Mesenchymal stem cell (in vitro differentiated cells and primary cell): Measurements from ENCODE around the gene RNF214.
A peak's percentile ranks its signal among the peaks of the same experiment; 100 is the strongest.

Experiments
- DNase-seq: peaks from one replicate; pipeline ENCODE4 v3.0.0-alpha.2; 2013
- H2AFZ ChIP-seq: one replicate; pipeline ENCODE4 v1.6.1; 2013; ENCODE audit warnings: low read depth, mild to moderate bottlenecking, control low read depth, inconsistent platforms, low read length, moderate library complexity
- H2AK5ac ChIP-seq: 2 replicates; pipeline ENCODE4 v1.6.1; 2013; ENCODE audit warnings: low read length, moderate library complexity, mild to moderate bottlenecking, inconsistent platforms; ENCODE audit not compliant: severe bottlenecking
- H2BK120ac ChIP-seq: one replicate; pipeline ENCODE4 v1.6.1; 2013; ENCODE audit warnings: low read depth, mild to moderate bottlenecking, inconsistent platforms, low read length, moderate library complexity
- H2BK12ac ChIP-seq, 2 experiments: one replicate each; pipeline ENCODE4 v1.6.1; 2013; ENCODE audit warnings: inconsistent platforms in 2 of 2, low read length in 2 of 2, mild to moderate bottlenecking in 2 of 2, moderate library complexity in 2 of 2, control low read depth in 1 of 2
- H2BK15ac ChIP-seq: one replicate; pipeline ENCODE4 v1.6.1; 2013; ENCODE audit warnings: mild to moderate bottlenecking, low read depth, inconsistent platforms; ENCODE audit not compliant: poor library complexity, severe bottlenecking
- H2BK5ac ChIP-seq: 2 replicates; pipeline ENCODE4 v1.6.1; 2013; ENCODE audit warnings: low read depth, mild to moderate bottlenecking, low read length, control low read depth, inconsistent platforms; ENCODE audit not compliant: poor library complexity, severe bottlenecking
- H3K14ac ChIP-seq, 2 experiments: one replicate each; pipeline ENCODE4 v1.6.1; 2013; ENCODE audit warnings: inconsistent platforms in 2 of 2, low read length in 2 of 2, control low read depth in 1 of 2, mild to moderate bottlenecking in 1 of 2, moderate library complexity in 1 of 2
- H3K18ac ChIP-seq, 2 experiments: one replicate each; pipeline ENCODE4 v1.6.1; 2013; ENCODE audit warnings: inconsistent platforms in 2 of 2, low read length in 2 of 2, control low read depth in 1 of 2, low read depth in 1 of 2, mild to moderate bottlenecking in 1 of 2
- H3K23ac ChIP-seq, 2 experiments: one replicate each; pipeline ENCODE4 v1.6.1; 2013; ENCODE audit warnings: inconsistent platforms in 2 of 2, low read length in 2 of 2, mild to moderate bottlenecking in 2 of 2, moderate library complexity in 2 of 2, control low read depth in 1 of 2
- H3K27ac ChIP-seq: 2 replicates; pipeline ENCODE4 v1.5.1; 2013; ENCODE audit warnings: mild to moderate bottlenecking, moderate library complexity, low read length, control low read depth, inconsistent platforms; ENCODE audit not compliant: poor library complexity, severe bottlenecking
- H3K27me3 ChIP-seq, 2 experiments: 2 replicates each; pipeline versions ENCODE4 v1.6.1 to v1.7.0; 2013; ENCODE audit warnings: low read length in 2 of 2, mild to moderate bottlenecking in 2 of 2, moderate library complexity in 2 of 2, control low read depth in 1 of 2, inconsistent platforms in 1 of 2; ENCODE audit not compliant: control insufficient read depth in 1 of 2, insufficient read depth in 1 of 2
- H3K36me3 ChIP-seq, 2 experiments: 2 replicates each; pipeline versions ENCODE4 v1.6.1 to v1.7.0; 2013; ENCODE audit warnings: low read length in 2 of 2, control low read depth in 1 of 2, inconsistent platforms in 1 of 2, low read depth in 1 of 2, mild to moderate bottlenecking in 1 of 2; ENCODE audit not compliant: insufficient read depth in 2 of 2, control insufficient read depth in 1 of 2
- H3K4ac ChIP-seq, 2 experiments: one replicate each; pipeline ENCODE4 v1.6.1; 2013; ENCODE audit warnings: inconsistent platforms in 2 of 2, low read length in 2 of 2, mild to moderate bottlenecking in 2 of 2, moderate library complexity in 2 of 2, control low read depth in 1 of 2, low read depth in 1 of 2
- H3K4me1 ChIP-seq: 2 replicates; pipeline ENCODE4 v1.6.1; 2013; ENCODE audit warnings: low read depth, low read length, control low read depth; ENCODE audit not compliant: control insufficient read depth, insufficient read depth
- H3K4me2 ChIP-seq: 2 replicates; pipeline ENCODE4 v1.6.1; 2013; ENCODE audit warnings: low read length, mild to moderate bottlenecking, inconsistent platforms; ENCODE audit not compliant: poor library complexity, severe bottlenecking
- H3K4me3 ChIP-seq, 2 experiments: 2 replicates each; pipeline versions ENCODE4 v1.5.1 to v1.7.0; 2013; ENCODE audit warnings: low read length in 2 of 2, mild to moderate bottlenecking in 2 of 2, control low read depth in 1 of 2, low read depth in 1 of 2; ENCODE audit not compliant: insufficient read depth in 1 of 2
- H3K79me1 ChIP-seq: replicated peaks from 2 replicates; pipeline ENCODE4 v1.6.1; 2013; ENCODE audit warnings: mild to moderate bottlenecking, control low read depth, low read length, inconsistent platforms; ENCODE audit not compliant: poor library complexity, severe bottlenecking
- H3K9ac ChIP-seq: 2 replicates; pipeline ENCODE4 v1.7.0; 2013; ENCODE audit warnings: mild to moderate bottlenecking, low read length, moderate library complexity
- H3K9me3 ChIP-seq: 2 replicates; pipeline ENCODE4 v1.7.0; 2013; ENCODE audit warnings: mild to moderate bottlenecking, low read length; ENCODE audit not compliant: control insufficient read depth
- H4K8ac ChIP-seq: one replicate; pipeline ENCODE4 v1.6.1; 2013; ENCODE audit warnings: inconsistent platforms, mild to moderate bottlenecking, low read length, moderate library complexity
- H4K91ac ChIP-seq: one replicate; pipeline ENCODE4 v1.6.1; 2013; ENCODE audit warnings: mild to moderate bottlenecking, low read length, inconsistent platforms
- WGBS: methylation state at CpG from one replicate; pipeline ENCODE4 v1.1.7; 2013; ENCODE audit warnings: mixed read lengths; 5-methylcytosine and 5-hydroxymethylcytosine counted together

Gene RNF214

GRCh38 chr11:117223741-117224689 lies 8.5 kb upstream of the RNF214 start:
- H2BK12ac ChIP-seq: no peak overlapping the region
- no peak overlapping the region for H3K4me2 ChIP-seq
- no peak overlapping the region for H3K23ac ChIP-seq
- H3K27me3 ChIP-seq: no peaks in the 10 kb centered on the region
- peaks cover 69 to 73% of the 10 kb centered on the region in 2 experiments for H3K36me3 ChIP-seq
- H3K4me1 ChIP-seq: peaks cover 5% of the 10 kb centered on the region
- H2BK15ac ChIP-seq: no peak overlapping the region
- H3K4ac ChIP-seq: no peak overlapping the region
- H3K9ac ChIP-seq: no peak overlapping the region
- 83% methylated on average over 15 of the region's 17 CpGs for WGBS
- H3K4me3 ChIP-seq: no peak overlapping the region
- no peak overlapping the region for H2AFZ ChIP-seq
- no peaks in the 10 kb centered on the region for H3K9me3 ChIP-seq
- no peak overlapping the region for H3K27ac ChIP-seq
- DNase-seq: no peak
- H2AK5ac ChIP-seq: no peak overlapping the region
- H2BK5ac ChIP-seq: no peak overlapping the region
- peaks cover 14% of the 10 kb centered on the region for H3K79me1 ChIP-seq
- H4K91ac ChIP-seq: no peak overlapping the region
- no peak overlapping the region for H3K18ac ChIP-seq
- no peak overlapping the region for H2BK120ac ChIP-seq
- H3K14ac ChIP-seq: no peak overlapping the region
- no peak overlapping the region for H4K8ac ChIP-seq

GRCh38 chr11:117225553-117226170 lies 6.8 kb upstream of the RNF214 start:
- H3K4me1 ChIP-seq: peaks cover 5% of the 10 kb centered on the region
- H3K14ac ChIP-seq: no peak overlapping the region
- H3K4me2 ChIP-seq: no peak overlapping the region
- H3K23ac ChIP-seq: no peak overlapping the region
- no peak overlapping the region for H3K4me3 ChIP-seq
- no peak overlapping the region for H4K91ac ChIP-seq
- H3K4ac ChIP-seq: no peak overlapping the region
- H2BK15ac ChIP-seq: no peak overlapping the region
- H3K18ac ChIP-seq: no peak overlapping the region
- no peak overlapping the region for H2BK5ac ChIP-seq
- no peak overlapping the region for H2BK12ac ChIP-seq
- no peak overlapping the region for H3K9ac ChIP-seq
- H2AFZ ChIP-seq: no peak overlapping the region
- H3K36me3 ChIP-seq: peaks cover 66 to 67% of the 10 kb centered on the region in 2 experiments
- 97% methylated on average over 8 of the region's 9 CpGs for WGBS
- DNase-seq: no peak
- H3K79me1 ChIP-seq: peaks cover 18% of the 10 kb centered on the region
- H3K9me3 ChIP-seq: no peaks in the 10 kb centered on the region
- H2BK120ac ChIP-seq: no peak overlapping the region
- no peak overlapping the region for H3K27ac ChIP-seq
- H3K27me3 ChIP-seq: no peaks in the 10 kb centered on the region
- H4K8ac ChIP-seq: no peak overlapping the region
- no peak overlapping the region for H2AK5ac ChIP-seq

GRCh38 chr11:117226388-117227385 lies 5.8 kb upstream of the RNF214 start:
- Histone ChIP-seq H2AFZ (no peak overlapping the region), H4K91ac (no peak overlapping the region), H2BK15ac (no peak overlapping the region), H3K18ac (no peak overlapping the region), H4K8ac (no peak overlapping the region), H3K9ac (no peak overlapping the region), H3K27me3 (no peaks in the 10 kb centered on the region), H3K23ac (no peak overlapping the region), H2BK12ac (no peak overlapping the region), H3K27ac (no peak overlapping the region), H3K4me2 (no peak overlapping the region), H2BK120ac (no peak overlapping the region), H3K4ac (no peak overlapping the region), H3K79me1 (peaks cover 19% of the 10 kb centered on the region), H3K36me3 (peaks cover 62 to 66% of the 10 kb centered on the region in 2 experiments), H3K4me1 (peaks cover 5% of the 10 kb centered on the region), H3K4me3 (no peak overlapping the region), H3K9me3 (no peaks in the 10 kb centered on the region), H2AK5ac (no peak overlapping the region), H2BK5ac (no peak overlapping the region), H3K14ac (no peak overlapping the region)
- DNase-seq: peak; percentile 85
- 72% methylated on average over 16 of the region's 19 CpGs for WGBS
